COLO829 (cell line): Measurements from ENCODE around the gene ARID4B.

Experiments used
- DNase-seq: peaks from one replicate; pipeline ENCODE4 v3.0.0; 2012; ENCODE audit warnings: low spot score

Gene ARID4B

GRCh38 chr1:235128456-235129328 lies 199.3 kb downstream of the ARID4B start, which contains the start of gene TOMM20:
TSS of gene TOMM20 (minus strand) at chr1:235128837. CDS start at chr1:235128715, 122 bp downstream.
- peak; percentile 99 for DNase-seq

- DNase-seq = no peak
Measured at GRCh38 chr1:235127732-235128455, 200.1 kb downstream of the ARID4B start.

GRCh38 chr1:235127203-235127602 lies 200.8 kb downstream of the ARID4B start:
- DNase-seq = no peak

- DNase-seq = no peak
Measured at GRCh38 chr1:235124665-235125064, 203.3 kb downstream of the ARID4B start.

GRCh38 chr1:235124111-235124510 lies 203.9 kb downstream of the ARID4B start:
- DNase-seq = no peak

- DNase-seq = no peak
Measured at GRCh38 chr1:235122348-235122747, 205.6 kb downstream of the ARID4B start.
